Chondrocyte (in vitro differentiated cells): Measurements from ENCODE around the gene PGLYRP4. TPM values are rescaled to one million over a fixed set of nuclear protein-coding genes. Genes with fewer than 3 reads are reported as not detected.

Source experiments
- DNase-seq: peaks from one replicate; pipeline ENCODE4 v3.0.0; 2021; ENCODE audit warnings: mixed read lengths, low spot score
- H3K27ac Mint-ChIP-seq: one replicate; pipeline ENCODE4 v1.8.0; 2021; ENCODE audit warnings: mild to moderate bottlenecking, moderate library complexity, mixed read lengths; ENCODE audit not compliant: unreplicated experiment
- H3K27me3 Mint-ChIP-seq: 2 replicates; pipeline ENCODE4 v1.8.0; 2021; ENCODE audit warnings: low read depth, mixed read lengths
- H3K36me3 Mint-ChIP-seq: 2 replicates; pipeline ENCODE4 v1.8.0; 2021; ENCODE audit warnings: low read depth, mixed read lengths
- H3K4me1 Mint-ChIP-seq: 2 replicates; pipeline ENCODE4 v1.8.0; 2021; ENCODE audit warnings: low read depth, mild to moderate bottlenecking, mixed read lengths
- H3K4me3 Mint-ChIP-seq: one replicate; pipeline ENCODE4 v1.8.0; 2021; ENCODE audit warnings: mild to moderate bottlenecking, moderate library complexity, mixed read lengths; ENCODE audit not compliant: unreplicated experiment
- H3K9me3 Mint-ChIP-seq: 2 replicates; pipeline ENCODE4 v1.8.0; 2021; ENCODE audit warnings: low read depth, mixed read lengths
- CTCF ChIP-seq: fragments of 200-600 bp; sonication (generic); IDR thresholded peaks from 2 replicates; pipeline ENCODE4 v1.5.0; 2021; ENCODE audit warnings: antibody characterized with exemption, mild to moderate bottlenecking, moderate library complexity
- total RNA-seq: library from RNA; stranded (reverse); gene quantifications from 3 replicates; pipeline ENCODE4 v1.2.1, GENCODE V29; 2021

Gene PGLYRP4
- total RNA-seq, 1 donor from 2014 or later = not detected

GRCh38 chr1:153306303-153307220 is 42.1 kb downstream of the PGLYRP4 start:
- peaks cover 17% of the 10 kb centered on the region for H3K27me3 Mint-ChIP-seq
- no peaks in the 10 kb centered on the region for H3K36me3 Mint-ChIP-seq
- no peaks in the 10 kb centered on the region for H3K4me1 Mint-ChIP-seq
- H3K27ac Mint-ChIP-seq = no peak overlapping the region
- H3K9me3 Mint-ChIP-seq = no peaks in the 10 kb centered on the region
- no peak for DNase-seq
- H3K4me3 Mint-ChIP-seq = no peak overlapping the region
- TF ChIP-seq CTCF = no peak

- H3K4me1 Mint-ChIP-seq = no peaks in the 10 kb centered on the region
- peaks cover 17% of the 10 kb centered on the region for H3K27me3 Mint-ChIP-seq
- H3K4me3 Mint-ChIP-seq = no peak overlapping the region
- no peaks in the 10 kb centered on the region for H3K9me3 Mint-ChIP-seq
- H3K27ac Mint-ChIP-seq = no peak overlapping the region
- TF ChIP-seq CTCF = no peak
- H3K36me3 Mint-ChIP-seq = no peaks in the 10 kb centered on the region
- no peak for DNase-seq
Observed at GRCh38 chr1:153305682-153306081, 43.0 kb downstream of the PGLYRP4 start.

GRCh38 chr1:153302308-153302707 is 46.3 kb downstream of the PGLYRP4 start:
- Mint-ChIP-seq H3K36me3 (no peaks in the 10 kb centered on the region), H3K4me3 (no peak overlapping the region), H3K27me3 (peaks cover 30% of the 10 kb centered on the region), H3K4me1 (no peaks in the 10 kb centered on the region), H3K27ac (no peak overlapping the region), H3K9me3 (no peaks in the 10 kb centered on the region)
- TF ChIP-seq CTCF = no peak
- no peak for DNase-seq

- H3K27ac Mint-ChIP-seq = no peak overlapping the region
- TF ChIP-seq CTCF = no peak
- H3K4me1 Mint-ChIP-seq = no peaks in the 10 kb centered on the region
- H3K9me3 Mint-ChIP-seq = no peaks in the 10 kb centered on the region
- no peak for DNase-seq
- no peaks in the 10 kb centered on the region for H3K36me3 Mint-ChIP-seq
- H3K27me3 Mint-ChIP-seq = peaks cover 7% of the 10 kb centered on the region
- H3K4me3 Mint-ChIP-seq = no peak overlapping the region
Observed at GRCh38 chr1:153293851-153294250, 54.8 kb downstream of the PGLYRP4 start.

GRCh38 chr1:153293480-153293775 is 55.2 kb downstream of the PGLYRP4 start:
- Mint-ChIP-seq H3K36me3 (no peaks in the 10 kb centered on the region), H3K27ac (no peak overlapping the region), H3K4me1 (no peaks in the 10 kb centered on the region), H3K4me3 (no peak overlapping the region), H3K27me3 (peaks cover 7% of the 10 kb centered on the region), H3K9me3 (no peaks in the 10 kb centered on the region)
- no peak for TF ChIP-seq CTCF
- no peak for DNase-seq
